SK-N-SH treated with all-trans-retinoic acid at 6 μM for 48 hours (cell line): ENCODE results near the gene C1orf232.

ENCODE experiments used
- ATAC-seq: fragments of 200-7000 bp; cut with Tn5 transposase; 3 replicates; pipeline ENCODE4 v1.9.1; 2020; ENCODE audit warnings: mild to moderate bottlenecking, moderate library complexity
- ARNTL ChIP-seq: fragments of 450-650 bp; formaldehyde crosslinking; IDR thresholded peaks from 2 replicates; pipeline ENCODE4 v1.5.0; 2020; ENCODE audit warnings: low read depth, mild to moderate bottlenecking, moderate library complexity, borderline replicate concordance
- CSDC2 ChIP-seq: fragments of 250-450 bp; sonication (Bioruptor Pico); IDR thresholded peaks from 2 replicates; pipeline ENCODE4 v1.5.0; 2020; ENCODE audit warnings: mild to moderate bottlenecking, moderate library complexity
- ESRRG ChIP-seq: fragments of 250-450 bp; sonication (Bioruptor Pico); IDR thresholded peaks from 2 replicates; pipeline ENCODE4 v1.6.1; 2021; ENCODE audit warnings: mild to moderate bottlenecking
- ISL1 ChIP-seq: fragments of 250-450 bp; sonication (Bioruptor Pico); IDR thresholded peaks from 2 replicates; pipeline ENCODE4 v2.1.2; 2022; ENCODE audit warnings: mild to moderate bottlenecking, moderate library complexity
- OSR1 ChIP-seq: fragments of 250-450 bp; sonication (Bioruptor Pico); IDR thresholded peaks from 2 replicates; pipeline ENCODE4 v1.8.0; 2022; ENCODE audit warnings: moderate library complexity, mild to moderate bottlenecking, inconsistent platforms
- PPARA ChIP-seq: fragments of 250-450 bp; sonication (Bioruptor Pico); IDR thresholded peaks from 2 replicates; pipeline ENCODE4 v1.5.0; 2020; ENCODE audit warnings: mild to moderate bottlenecking, borderline replicate concordance
- RARB ChIP-seq: fragments of 250-450 bp; sonication (Bioruptor Pico); IDR thresholded peaks from 2 replicates; pipeline ENCODE4 v1.8.0; 2021; ENCODE audit warnings: mild to moderate bottlenecking, moderate library complexity
- TCF4 ChIP-seq: fragments of 250-450 bp; sonication (Bioruptor Pico); IDR thresholded peaks from 2 replicates; pipeline ENCODE4 v1.8.0; 2021; ENCODE audit warnings: mild to moderate bottlenecking, moderate library complexity, borderline replicate concordance
- TOX ChIP-seq: fragments of 250-450 bp; sonication (Bioruptor Pico); IDR thresholded peaks from 2 replicates; pipeline ENCODE4 v1.8.0; 2021; ENCODE audit warnings: mild to moderate bottlenecking, moderate library complexity, borderline replicate concordance
- ZC3H10 ChIP-seq: fragments of 250-450 bp; sonication (Bioruptor Pico); IDR thresholded peaks from 2 replicates; pipeline ENCODE4 v1.5.1; 2021; ENCODE audit warnings: mild to moderate bottlenecking, moderate library complexity
- ZFP3 ChIP-seq: fragments of 250-450 bp; sonication (Bioruptor Pico); IDR thresholded peaks from 2 replicates; pipeline ENCODE4 v1.5.0; 2020; ENCODE audit warnings: mild to moderate bottlenecking, moderate library complexity
- ZFP30 ChIP-seq: fragments of 450-650 bp; formaldehyde crosslinking; IDR thresholded peaks from 2 replicates; pipeline ENCODE4 v1.5.0; 2022; ENCODE audit warnings: mild to moderate bottlenecking, moderate library complexity
- ZNF70 ChIP-seq: fragments of 450-650 bp; formaldehyde crosslinking; IDR thresholded peaks from 2 replicates; pipeline ENCODE4 v1.5.0; 2020; ENCODE audit warnings: mild to moderate bottlenecking, moderate library complexity
- ZNF8 ChIP-seq: fragments of 450-650 bp; formaldehyde crosslinking; IDR thresholded peaks from 2 replicates; pipeline ENCODE4 v1.5.0; 2020; ENCODE audit warnings: mild to moderate bottlenecking, moderate library complexity
- TF ChIP-seq, protein P1 (sequence below): fragments of 250-450 bp; sonication (Bioruptor Pico); IDR thresholded peaks from 2 replicates; pipeline ENCODE4 v1.5.0; 2020; ENCODE audit warnings: mild to moderate bottlenecking, moderate library complexity
- TF ChIP-seq, protein P2 (sequence below): fragments of 250-450 bp; sonication (Bioruptor Pico); IDR thresholded peaks from 2 replicates; pipeline ENCODE4 v1.5.1; 2020; ENCODE audit warnings: low read depth, mild to moderate bottlenecking, moderate library complexity
- TF ChIP-seq, protein P3 (sequence below): fragments of 250-450 bp; sonication (Bioruptor Pico); IDR thresholded peaks from 2 replicates; pipeline ENCODE4 v1.5.1; 2021; ENCODE audit warnings: mild to moderate bottlenecking, moderate library complexity
- TF ChIP-seq, protein P4 (sequence below): fragments of 250-450 bp; sonication (Bioruptor Pico); IDR thresholded peaks from 2 replicates; pipeline ENCODE4 v1.8.0; 2020; ENCODE audit warnings: mild to moderate bottlenecking, moderate library complexity, borderline replicate concordance

C1orf232 gene

DNA sequence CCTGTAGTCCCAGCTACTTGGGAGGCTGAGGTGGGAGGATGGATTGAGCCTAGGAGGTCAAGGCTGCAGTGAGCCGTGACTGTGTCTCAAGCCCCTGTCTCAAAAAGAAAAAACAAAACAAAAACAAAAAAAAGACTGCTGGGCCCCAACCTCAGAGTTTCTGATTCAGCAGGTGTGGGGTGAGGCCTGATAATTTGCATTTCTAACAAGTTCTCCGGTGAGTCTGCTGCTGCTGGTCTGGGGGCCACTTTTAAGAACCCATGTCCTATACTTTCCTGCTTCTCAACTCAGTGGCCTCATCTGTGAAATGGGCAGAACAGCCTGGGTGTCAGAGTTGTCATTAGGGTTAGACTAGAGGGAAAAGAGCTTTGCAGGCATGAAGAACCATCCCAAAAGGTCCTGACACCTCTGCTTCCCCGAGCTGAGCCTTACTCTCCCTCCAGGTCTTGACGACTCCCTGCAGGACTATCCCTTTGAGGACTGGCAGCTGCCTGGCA lies 11.3 kb upstream of the C1orf232 start (continued):
- TF ChIP-seq, protein P1, sequence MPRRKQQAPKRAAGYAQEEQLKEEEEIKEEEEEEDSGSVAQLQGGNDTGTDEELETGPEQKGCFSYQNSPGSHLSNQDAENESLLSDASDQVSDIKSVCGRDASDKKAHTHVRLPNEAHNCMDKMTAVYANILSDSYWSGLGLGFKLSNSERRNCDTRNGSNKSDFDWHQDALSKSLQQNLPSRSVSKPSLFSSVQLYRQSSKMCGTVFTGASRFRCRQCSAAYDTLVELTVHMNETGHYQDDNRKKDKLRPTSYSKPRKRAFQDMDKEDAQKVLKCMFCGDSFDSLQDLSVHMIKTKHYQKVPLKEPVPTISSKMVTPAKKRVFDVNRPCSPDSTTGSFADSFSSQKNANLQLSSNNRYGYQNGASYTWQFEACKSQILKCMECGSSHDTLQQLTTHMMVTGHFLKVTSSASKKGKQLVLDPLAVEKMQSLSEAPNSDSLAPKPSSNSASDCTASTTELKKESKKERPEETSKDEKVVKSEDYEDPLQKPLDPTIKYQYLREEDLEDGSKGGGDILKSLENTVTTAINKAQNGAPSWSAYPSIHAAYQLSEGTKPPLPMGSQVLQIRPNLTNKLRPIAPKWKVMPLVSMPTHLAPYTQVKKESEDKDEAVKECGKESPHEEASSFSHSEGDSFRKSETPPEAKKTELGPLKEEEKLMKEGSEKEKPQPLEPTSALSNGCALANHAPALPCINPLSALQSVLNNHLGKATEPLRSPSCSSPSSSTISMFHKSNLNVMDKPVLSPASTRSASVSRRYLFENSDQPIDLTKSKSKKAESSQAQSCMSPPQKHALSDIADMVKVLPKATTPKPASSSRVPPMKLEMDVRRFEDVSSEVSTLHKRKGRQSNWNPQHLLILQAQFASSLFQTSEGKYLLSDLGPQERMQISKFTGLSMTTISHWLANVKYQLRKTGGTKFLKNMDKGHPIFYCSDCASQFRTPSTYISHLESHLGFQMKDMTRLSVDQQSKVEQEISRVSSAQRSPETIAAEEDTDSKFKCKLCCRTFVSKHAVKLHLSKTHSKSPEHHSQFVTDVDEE (CRISPR knock-in tag) = no peak
- TF ChIP-seq ZNF8 (CRISPR knock-in tag) = no peak
- TF ChIP-seq, protein P2, sequence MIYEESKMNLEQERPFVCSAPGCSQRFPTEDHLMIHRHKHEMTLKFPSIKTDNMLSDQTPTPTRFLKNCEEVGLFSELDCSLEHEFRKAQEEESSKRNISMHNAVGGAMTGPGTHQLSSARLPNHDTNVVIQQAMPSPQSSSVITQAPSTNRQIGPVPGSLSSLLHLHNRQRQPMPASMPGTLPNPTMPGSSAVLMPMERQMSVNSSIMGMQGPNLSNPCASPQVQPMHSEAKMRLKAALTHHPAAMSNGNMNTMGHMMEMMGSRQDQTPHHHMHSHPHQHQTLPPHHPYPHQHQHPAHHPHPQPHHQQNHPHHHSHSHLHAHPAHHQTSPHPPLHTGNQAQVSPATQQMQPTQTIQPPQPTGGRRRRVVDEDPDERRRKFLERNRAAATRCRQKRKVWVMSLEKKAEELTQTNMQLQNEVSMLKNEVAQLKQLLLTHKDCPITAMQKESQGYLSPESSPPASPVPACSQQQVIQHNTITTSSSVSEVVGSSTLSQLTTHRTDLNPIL (CRISPR knock-in tag) = no peak
- TF ChIP-seq, protein P3, sequence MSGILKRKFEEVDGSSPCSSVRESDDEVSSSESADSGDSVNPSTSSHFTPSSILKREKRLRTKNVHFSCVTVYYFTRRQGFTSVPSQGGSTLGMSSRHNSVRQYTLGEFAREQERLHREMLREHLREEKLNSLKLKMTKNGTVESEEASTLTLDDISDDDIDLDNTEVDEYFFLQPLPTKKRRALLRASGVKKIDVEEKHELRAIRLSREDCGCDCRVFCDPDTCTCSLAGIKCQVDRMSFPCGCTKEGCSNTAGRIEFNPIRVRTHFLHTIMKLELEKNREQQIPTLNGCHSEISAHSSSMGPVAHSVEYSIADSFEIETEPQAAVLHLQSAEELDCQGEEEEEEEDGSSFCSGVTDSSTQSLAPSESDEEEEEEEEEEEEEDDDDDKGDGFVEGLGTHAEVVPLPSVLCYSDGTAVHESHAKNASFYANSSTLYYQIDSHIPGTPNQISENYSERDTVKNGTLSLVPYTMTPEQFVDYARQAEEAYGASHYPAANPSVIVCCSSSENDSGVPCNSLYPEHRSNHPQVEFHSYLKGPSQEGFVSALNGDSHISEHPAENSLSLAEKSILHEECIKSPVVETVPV = no peak
- no peak for TF ChIP-seq OSR1 (CRISPR knock-in tag)
- TF ChIP-seq ZFP30 (CRISPR knock-in tag) = no peak

DNA sequence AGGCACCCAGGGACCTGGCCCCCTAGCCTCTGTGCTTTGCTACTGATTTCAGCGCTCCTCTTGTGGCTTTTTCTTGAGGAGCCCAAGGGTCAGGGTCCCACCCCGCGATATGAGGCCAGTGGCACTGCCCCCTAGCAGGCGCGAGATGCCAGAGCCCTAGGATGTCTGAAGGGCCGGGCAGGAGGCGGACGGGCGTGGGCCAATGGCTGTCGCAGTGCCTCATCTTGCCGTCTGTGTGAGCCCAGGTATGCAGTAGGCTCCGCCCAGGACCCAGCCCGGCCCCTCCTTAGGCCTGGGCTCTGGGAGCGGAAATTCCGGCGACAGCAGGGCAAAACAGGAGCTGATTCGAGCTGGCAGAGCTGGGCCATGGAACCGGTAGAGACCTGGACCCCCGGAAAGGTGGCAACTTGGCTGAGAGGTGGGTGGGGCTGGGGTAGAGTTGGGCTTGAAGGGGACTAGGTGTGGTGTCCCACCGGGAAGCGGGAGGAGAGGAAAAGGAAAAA lies 8.5 kb upstream of the C1orf232 start, which contains the start of gene CNKSR1:
Gene CNKSR1, plus strand, starts transcription at position 310 of the 503 bp plus-strand sequence. Its CDS starts 57 bp downstream, at position 367.
- TF ChIP-seq OSR1 (CRISPR knock-in tag) (no peak), ZNF8 (CRISPR knock-in tag) (no peak), PPARA (CRISPR knock-in tag) (no peak), ISL1 (CRISPR knock-in tag) (no peak), TOX (CRISPR knock-in tag) (no peak), ZFP3 (CRISPR knock-in tag) (no peak), ZNF70 (CRISPR knock-in tag) (no peak), RARB (CRISPR knock-in tag) (no peak)
- TF ChIP-seq, protein P1 (CRISPR knock-in tag) = no peak

DNA sequence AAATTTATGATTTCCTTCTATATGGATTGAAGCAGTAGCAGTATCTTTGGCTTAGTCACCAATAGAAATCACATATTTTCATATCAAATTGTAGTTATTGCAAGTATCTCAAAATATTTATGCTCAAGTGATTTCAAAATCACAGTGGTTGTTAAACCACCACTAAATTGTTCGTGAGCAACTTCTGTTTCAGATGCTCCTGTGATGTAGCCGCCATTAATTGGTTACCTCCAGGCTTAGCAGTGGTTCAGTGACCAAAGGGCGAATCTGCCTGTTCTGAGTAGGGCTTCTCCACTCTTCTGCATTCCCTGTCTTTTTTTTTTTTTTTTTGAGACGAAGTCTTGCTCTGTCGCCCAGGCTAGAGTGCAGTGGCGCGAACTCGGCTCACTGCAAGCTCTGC lies 6.6 kb upstream of the C1orf232 start:
- no peak for ATAC-seq
- no peak for TF ChIP-seq TOX (CRISPR knock-in tag)
- no peak for TF ChIP-seq CSDC2 (CRISPR knock-in tag)
- TF ChIP-seq, protein P2 (CRISPR knock-in tag) = no peak
- TF ChIP-seq ESRRG (CRISPR knock-in tag) = no peak
- TF ChIP-seq ARNTL (CRISPR knock-in tag) = no peak
- no peak for TF ChIP-seq ZFP3 (CRISPR knock-in tag)
- TF ChIP-seq, protein P4, sequence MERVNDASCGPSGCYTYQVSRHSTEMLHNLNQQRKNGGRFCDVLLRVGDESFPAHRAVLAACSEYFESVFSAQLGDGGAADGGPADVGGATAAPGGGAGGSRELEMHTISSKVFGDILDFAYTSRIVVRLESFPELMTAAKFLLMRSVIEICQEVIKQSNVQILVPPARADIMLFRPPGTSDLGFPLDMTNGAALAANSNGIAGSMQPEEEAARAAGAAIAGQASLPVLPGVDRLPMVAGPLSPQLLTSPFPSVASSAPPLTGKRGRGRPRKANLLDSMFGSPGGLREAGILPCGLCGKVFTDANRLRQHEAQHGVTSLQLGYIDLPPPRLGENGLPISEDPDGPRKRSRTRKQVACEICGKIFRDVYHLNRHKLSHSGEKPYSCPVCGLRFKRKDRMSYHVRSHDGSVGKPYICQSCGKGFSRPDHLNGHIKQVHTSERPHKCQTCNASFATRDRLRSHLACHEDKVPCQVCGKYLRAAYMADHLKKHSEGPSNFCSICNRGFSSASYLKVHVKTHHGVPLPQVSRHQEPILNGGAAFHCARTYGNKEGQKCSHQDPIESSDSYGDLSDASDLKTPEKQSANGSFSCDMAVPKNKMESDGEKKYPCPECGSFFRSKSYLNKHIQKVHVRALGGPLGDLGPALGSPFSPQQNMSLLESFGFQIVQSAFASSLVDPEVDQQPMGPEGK (CRISPR knock-in tag) = no peak
- no peak for TF ChIP-seq ZC3H10 (CRISPR knock-in tag)
- TF ChIP-seq TCF4 = no peak
- TF ChIP-seq, all 23 proteins: peak for 0

More for the DNA sequence above, 8.5 kb upstream of the C1orf232 start, which contains the start of gene CNKSR1:
- no peak for ATAC-seq
